Measurements from ENCODE around the gene CLIC4.
"Not testable (repeated sequence)": the region's sequence is repeated elsewhere in the genome, so short reads cannot be mapped to it uniquely, and the experiment has no call there.

The CLIC4 gene

DNA sequence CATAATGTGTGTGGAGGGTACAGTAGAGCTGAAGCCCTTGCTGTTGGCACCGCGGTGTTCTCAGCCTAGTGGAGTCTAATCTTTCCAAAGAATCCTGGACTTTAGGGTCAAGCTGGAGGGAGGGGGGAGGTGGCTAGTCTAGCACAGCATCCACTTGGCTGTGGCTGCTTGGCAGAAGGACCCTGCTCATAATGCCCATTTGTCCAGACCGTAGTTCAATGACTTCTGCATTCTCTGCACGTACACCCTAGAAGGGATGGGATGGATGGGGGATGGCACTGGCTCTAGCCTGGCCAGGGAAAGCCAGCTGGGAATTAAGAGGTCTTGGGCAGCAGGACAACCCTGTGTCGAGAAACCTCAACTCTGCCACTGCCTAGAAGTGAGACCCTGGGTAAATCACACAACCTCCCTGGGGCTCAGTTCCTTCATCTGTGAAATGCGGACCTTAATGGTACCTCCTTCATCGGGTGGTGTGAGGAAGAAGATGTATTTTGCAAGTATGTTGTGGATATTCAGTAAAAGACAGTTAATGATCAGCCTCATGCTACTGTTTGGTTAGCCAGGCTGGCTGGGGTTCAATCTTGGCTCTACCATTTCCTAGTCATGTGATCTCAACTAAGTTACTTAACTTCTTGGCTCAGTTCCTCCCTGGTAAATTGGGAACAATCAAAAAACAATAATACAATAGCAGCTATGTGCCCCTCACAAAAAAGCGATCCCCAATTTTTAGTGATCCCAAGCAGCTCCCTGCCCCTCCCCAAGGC is 27.2 kb upstream of the CLIC4 start:
- DNase-seq (ENCODE audit: low spot score): no peak

GRCh38 chr1:24720152-24720551 is 25.1 kb upstream of the CLIC4 start:
- DNase-seq (ENCODE audit: low spot score): no peak

GRCh38 chr1:24721533-24721932 is 23.7 kb upstream of the CLIC4 start:
- DNase-seq (ENCODE audit: low spot score): no peak

GRCh38 chr1:24722073-24723035 is 22.9 kb upstream of the CLIC4 start:
- DNase-seq (ENCODE audit: low spot score): not testable (repeated sequence)

DNA sequence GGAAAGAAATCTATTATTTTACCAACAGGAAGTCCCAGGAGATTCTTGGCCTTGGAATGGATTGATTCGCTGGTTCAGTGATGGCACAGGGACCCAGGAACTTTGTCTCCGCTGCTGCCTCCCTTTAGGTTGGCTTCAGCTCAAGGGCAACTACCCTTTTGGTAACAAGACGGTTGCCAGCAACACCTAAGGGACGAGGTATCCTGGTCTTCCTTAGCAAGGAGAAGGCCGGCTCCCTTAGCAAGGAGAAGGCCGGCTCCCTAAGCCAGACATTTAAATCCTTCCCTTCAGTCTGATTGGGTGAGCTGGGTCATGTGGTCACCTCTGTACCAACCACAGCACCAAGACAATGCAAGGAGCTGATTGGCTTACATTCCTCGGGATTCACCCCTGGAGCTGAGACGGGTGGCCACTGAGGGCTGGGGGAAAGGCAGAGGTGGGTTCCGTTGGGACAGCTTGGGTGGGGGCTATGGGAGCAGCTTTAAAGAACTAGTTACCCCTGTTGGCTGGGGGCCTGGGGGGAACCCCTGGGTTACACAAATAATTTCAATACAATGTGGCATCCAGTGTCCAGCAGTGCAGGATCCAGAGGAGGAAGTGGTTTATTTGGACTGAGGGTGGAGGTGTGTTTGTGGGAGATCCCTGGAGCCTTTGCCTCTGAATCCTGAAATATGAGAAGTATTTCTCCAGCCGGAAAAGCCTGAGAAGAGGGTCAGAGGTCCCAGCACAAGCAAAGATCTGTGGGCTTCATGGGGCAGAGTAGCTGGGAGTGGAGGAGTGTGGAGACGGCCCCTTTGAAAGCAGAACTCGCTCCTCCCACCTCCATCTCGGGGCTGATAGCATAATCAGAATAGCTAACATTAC is 20.7 kb upstream of the CLIC4 start:
- DNase-seq (ENCODE audit: low spot score): no peak

DNA sequence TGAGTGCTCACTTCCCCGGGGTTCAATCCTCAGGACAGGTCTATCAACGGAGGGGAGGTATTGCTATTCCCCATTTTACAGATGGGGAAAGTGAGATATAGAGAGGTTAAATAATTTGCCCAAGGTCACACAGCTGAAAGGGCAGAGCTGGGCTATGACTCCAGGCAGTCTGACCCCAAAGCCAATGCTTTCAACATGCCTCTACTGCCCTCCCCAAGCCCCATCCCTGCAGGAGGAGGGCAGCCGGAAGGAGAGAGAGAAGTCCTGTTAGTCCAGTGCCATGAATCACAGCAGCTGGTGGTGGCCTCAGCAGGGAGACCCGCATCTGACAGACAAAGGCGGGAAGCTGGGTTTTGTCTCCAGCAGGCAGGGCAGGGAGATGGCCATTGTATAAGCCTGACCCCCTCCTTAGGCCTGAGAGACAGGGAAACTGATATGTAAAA is 20.0 kb upstream of the CLIC4 start:
- DNase-seq (ENCODE audit: low spot score): no peak

- no peak for DNase-seq (ENCODE audit: low spot score)
Measured at GRCh38 chr1:24726741-24727140, 18.5 kb upstream of the CLIC4 start.

DNA sequence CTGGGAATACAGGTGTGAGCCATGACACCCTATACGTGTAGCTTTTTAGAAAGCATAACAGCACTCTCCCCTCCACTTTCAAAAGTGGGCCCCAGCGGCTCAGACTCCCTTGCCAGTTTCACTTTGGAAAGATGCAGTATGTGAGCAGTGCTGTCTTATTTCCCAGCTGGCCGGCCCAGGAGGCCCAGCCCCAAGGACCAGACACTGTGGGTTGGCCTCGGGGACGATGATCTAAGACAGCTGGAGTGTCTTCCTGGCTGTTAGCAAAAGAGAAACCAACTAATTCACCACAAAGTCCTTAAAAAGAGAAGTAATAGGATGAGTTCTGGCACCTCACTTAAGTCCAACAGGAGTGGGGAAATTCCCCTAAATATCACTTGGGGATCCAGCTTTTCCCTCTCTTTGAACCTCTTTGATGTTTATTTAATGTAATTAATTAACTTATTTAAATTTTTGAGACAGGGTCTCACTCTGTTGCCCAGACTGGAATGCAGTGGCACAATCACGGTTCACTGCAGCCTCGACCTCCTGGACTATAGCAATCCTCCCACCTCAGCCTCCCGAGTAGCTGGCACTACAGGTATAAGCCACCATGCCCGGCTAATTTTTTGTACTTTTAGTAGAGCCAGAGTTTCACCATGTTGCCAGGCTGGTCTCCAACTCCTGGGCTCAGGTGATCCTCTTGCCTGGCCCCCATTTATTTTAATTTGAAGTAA is 17.6 kb upstream of the CLIC4 start:
- DNase-seq (ENCODE audit: low spot score): no peak

- no peak for DNase-seq (ENCODE audit: low spot score)
Measured at GRCh38 chr1:24728982-24729381, 16.3 kb upstream of the CLIC4 start.

DNA sequence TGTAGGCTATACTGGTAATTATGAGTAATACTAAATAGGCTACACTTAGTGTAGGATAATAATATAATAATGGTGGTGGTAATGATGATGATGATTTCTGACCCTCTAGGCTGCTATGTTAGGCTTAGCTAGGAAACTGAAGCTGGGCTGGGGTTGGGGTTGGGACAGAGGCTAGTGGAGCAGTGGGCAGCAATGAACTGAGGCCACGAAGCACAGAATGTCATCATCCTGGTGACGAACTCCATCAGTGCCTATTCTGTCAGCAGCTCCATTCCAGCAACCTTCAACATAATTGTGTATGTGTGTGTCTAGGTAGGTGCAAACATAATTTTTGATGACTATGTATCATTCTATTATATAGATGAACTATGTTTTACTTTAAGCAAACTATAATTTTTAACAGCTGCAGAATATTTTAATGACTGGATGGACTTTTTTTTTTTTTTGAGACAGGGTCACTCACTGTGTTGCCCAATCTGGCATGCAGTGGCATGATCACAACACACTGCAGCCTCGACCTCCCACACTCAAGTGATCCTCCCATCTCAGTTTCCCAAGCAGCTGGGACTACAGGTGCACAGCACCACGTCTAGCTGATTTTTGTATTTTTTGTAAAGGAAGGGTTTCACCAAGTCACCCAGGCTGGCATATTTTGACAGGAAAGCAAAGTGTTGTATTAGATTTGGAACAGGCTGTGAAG is 12.9 kb upstream of the CLIC4 start:
- no peak for DNase-seq (ENCODE audit: low spot score)

GRCh38 chr1:24733342-24733741 is 11.9 kb upstream of the CLIC4 start:
- DNase-seq (ENCODE audit: low spot score): not testable (repeated sequence)

DNA sequence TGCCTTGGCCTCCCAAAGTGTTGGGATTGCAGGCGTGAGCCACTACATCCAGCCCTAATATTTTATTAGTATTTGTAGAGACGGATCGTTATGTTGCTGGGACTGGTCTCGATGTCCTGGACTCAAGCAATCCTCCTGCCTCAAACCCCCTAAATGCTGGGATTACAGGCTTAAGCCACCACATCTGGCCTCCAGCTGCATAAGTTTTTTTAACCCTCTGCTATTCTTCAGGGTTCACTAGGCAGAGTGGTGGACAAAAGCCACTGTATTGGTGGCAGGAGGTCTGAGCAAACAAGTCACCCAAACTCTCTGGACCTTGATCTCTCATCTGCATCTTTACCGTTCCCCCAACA is 10.1 kb upstream of the CLIC4 start:
- no peak for DNase-seq (ENCODE audit: low spot score)

DNA sequence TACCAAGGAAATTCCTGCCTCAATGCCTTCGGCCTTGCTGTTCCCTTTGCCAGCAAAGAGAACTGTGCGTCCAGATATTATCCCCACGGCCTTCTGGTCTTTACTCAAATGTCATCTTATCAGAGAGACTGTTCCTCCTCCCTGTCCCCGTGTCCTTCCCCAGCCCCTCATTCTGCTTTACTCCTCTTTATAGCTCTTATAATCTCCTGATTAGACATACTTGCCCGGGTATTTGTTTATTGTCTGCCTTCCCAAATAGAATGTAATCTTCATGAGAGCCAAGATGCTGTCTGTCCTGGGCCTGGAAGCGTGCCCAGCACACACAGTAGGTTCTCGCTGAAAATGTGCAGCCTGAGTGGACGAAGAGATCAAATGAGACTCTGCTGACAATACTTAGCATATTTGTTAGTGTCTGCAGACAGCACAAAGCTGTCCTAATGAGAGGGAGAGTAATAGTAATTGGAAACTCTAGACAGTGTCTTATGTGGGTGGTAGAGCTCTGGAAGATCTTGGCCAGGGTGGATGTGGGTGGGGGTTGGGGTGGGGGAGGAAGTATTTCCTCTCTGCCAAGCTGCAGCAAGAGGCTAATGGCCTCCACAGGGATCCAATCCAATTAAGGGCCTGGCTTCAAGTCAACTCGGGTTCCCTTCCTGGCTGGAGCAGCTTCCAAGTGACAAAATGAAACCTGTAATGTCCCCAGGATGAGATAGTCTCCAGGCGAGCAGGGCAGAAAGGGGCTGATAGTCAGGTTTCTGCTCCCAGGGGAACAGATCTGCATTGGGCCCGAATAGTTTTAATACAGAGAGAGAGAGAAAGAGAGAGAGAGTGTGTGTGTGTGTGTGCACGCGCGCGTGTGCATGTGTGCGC is 9.5 kb upstream of the CLIC4 start:
- DNase-seq (ENCODE audit: low spot score): no peak

DNA sequence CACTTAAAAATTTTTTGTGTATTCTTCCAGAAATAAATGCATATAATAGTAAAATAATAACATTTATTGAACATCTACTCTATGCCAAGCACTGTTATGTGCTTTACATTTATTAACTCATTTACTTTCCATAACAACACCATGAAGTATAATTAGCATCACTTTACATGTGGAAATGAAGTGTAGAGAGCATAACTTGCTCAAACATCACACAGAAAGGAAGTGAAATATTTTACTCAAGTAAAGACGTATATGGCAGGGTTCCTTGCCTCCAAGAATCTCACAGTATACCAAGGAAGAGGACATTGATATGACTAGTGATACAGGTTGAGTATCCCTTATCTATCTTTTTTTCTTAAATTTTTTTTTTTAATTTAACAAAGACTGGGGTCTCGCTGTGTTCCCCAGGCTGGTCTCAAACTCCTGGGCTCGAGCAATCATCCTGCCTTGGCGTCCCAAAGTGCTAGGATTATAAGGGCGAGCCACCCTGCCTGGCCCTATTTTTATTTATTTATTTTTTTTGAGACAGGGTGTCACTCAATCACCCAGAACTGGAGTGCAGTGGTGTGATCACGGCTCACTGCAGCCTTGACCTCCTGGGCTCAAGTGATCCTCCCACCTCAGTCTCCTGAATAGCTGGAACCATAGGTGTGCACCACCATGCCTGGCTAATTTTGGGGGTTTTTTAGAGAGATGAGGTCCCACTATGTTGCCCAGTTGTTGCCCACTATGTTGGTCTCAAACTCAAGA is 7.7 kb upstream of the CLIC4 start:
- DNase-seq (ENCODE audit: low spot score): no peak

DNA sequence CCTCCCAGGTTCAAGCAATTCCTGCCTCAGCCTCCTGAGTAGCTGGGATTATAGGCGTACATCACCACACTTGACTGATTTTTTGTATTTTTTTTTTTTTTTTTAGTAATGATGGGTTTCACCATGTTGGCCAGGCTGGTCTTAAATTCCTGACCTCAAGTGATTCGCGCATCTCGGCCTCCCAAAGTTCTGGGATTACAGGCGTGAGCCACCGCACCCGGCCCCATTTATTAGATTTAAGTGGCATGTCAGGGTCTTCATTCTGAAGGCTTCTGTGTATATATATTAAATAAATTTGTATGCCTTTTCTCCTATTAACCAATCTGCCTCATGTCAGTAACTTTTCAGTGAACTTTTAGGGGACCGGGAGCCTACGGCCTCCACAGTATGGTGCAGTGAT is 6.0 kb upstream of the CLIC4 start:
- DNase-seq (ENCODE audit: low spot score): no peak

DNA sequence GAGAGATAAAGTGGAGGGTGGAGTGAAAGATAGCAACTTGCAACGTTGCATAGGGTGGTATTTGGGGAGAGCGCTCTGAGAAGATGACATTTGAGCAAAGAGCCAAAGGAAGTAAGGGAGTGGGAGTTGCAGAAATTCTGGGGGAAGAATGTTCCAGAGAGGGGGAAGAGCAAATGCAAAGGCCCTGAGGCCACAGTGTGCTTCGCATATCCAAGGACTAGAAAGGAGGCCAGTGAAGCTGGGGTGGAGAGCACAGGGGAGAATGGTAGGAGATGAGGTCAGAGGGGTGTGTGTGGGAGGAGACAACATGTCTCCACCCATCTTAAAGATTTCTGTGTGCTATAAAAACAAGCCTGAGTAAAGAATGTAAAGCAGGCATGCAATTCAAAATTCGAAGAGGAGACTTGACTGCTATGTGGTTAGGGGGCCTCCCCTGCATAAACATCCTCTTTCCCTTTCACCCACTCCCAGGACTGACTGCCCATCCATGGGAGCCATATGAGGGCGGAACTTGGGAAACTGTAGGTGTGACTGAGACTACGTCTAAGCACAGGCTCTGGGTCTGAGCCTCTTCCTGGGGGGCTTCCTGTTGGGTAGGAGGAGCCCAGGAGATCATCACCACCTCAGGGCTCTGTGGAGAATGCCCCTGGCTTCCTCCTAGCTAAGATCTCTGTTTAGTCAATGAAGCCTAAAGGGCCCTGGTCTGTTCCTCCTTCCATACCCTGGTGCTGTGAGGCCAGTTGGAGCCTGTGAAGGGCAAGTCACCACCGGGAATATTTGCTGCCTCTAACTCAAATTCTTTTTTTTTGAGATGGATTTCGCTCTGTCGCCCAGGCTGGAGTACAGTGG is 2.9 kb upstream of the CLIC4 start:
- no peak for DNase-seq (ENCODE audit: low spot score)

GRCh38 chr1:24743404-24744211 is 1.6 kb upstream of the CLIC4 start:
- DNase-seq (ENCODE audit: low spot score): no peak
